GM11168 (cell line): Measurements from ENCODE around the gene DLEC1.

Experiments
- in situ Hi-C: fragments of 300-500 bp; cut with MboI; formaldehyde crosslinking; loops from one replicate; pipeline ENCODE4 v1.12.0; 2022; ENCODE audit warnings: low sequenced_read_pairs; ENCODE audit not compliant: unreplicated experiment

Gene DLEC1

DNA sequence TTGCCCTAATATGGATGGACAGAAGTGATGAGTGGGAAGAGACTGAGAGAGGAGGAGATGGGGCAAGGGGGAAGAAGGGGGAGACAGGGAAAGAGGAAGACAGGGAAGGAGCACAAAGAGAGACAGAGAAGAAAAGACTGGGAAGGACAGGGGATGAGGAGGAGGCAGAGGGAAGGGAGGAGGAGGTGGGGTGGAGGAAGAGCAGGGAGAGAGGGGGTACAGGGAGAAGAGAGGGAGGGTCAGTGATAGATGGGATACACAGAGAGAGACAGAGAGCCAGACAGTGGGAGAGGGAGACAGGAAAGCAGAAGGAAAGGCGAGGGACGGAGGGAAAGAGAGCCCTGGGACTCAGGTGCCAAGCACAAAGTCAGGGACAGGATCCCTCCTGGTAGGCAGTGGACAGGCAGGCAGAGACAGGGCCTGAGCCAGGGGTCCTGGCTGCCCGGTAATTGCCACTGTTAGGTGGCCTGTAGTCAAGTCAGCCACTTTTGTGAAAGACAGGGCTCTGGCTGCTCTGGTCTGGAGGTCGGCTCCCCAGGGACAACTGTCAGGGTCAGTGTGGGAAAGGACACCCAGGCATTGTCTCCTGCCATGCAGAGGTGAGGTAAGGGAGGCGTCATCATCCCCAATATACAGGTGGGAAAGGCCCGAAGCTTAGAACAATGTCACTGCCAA is 38.6 kb upstream of the DLEC1 start:
- in situ Hi-C loops = no loop called here

DNA sequence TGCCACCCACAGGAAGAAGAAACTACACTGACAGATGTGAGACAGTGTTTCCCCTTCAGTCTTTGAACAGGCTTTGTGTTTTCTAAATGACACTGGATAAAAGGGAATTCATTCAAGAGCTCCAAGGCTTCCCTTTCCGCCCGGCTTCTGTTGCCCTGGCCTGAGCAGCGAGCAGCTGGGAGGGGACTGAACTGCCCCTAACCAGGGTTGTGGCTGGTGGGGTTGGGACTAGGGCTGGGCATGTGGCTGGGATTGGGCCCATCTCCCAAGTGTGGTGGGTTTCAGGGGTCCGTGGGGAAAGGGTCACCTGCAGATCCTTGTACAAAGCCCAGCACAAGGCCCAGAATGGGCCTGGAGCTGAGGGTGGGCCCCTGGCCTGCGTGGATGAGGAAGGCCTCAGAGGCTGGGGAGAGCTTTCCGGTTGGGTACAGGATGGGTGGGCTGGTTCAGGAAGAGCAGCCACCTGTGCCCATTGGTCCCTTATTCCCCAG is 38.0 kb upstream of the DLEC1 start:
- in situ Hi-C loops = no loop called here

DNA sequence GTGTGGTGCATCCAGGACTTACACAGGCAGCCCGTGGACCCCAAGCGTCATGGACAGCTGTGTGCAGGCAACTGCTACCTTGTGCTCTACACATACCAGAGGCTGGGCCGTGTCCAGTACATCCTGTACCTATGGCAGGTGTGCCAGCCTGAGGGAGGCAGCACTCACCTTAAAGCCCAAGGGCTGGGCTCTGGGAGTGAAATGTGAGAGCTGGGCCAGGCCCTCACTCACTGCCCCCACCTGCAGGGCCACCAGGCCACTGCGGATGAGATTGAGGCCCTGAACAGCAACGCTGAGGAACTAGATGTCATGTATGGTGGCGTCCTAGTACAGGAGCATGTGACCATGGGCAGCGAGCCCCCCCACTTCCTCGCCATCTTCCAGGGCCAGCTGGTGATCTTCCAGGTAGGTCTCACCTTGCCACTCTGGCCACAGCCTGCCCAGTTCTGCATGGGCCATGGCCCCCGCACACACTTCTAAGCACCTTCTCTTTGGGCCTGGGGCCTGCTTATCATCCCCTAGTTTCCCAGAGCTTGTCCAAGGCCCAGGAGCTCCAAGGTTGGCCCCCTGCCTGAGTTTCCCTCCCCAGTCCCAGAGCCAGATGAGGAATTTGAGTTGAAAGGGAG is 37.4 kb upstream of the DLEC1 start:
- in situ Hi-C loops = no loop called here

DNA sequence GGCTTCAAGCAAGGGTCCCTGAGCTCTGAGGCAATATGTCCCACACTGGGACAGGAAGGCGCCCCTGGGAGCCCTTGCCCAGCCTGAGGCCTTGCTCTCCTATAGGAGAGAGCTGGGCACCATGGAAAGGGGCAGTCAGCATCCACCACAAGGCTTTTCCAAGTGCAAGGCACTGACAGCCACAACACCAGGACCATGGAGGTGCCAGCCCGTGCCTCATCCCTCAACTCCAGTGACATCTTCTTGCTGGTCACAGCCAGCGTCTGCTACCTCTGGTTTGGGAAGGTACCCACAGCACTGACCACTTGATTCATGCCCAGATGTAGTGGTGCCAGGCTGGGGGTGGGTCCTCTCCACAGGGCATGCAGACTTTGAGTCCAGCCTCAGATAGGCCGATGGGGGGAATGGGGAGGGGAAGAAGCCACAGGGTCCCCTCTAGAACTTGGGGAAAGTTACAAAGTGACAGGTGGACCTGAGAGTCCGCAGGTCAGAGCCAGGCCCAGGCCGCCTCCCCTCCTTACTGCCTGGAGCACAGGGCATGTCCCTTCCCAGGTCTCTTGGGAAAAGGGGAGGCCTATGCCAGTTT is 36.6 kb upstream of the DLEC1 start:
- in situ Hi-C loops = no loop called here

DNA sequence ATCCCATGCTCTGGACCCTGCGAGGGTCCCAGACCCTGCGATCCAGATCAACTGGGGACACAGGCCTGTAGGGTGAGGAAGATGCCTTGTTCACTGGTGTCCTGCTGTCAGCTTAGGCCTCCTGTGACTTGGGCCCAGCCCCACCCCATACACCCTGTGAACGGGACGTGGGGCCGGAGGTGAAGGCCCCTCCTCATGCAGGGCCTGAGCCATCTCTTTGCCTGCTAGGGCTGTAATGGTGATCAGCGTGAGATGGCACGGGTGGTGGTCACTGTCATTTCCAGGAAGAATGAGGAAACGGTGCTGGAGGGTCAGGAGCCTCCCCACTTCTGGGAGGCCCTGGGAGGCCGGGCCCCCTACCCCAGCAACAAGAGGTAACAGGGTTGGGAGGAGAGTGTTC is 36.1 kb upstream of the DLEC1 start:
- in situ Hi-C loops = no loop called here

DNA sequence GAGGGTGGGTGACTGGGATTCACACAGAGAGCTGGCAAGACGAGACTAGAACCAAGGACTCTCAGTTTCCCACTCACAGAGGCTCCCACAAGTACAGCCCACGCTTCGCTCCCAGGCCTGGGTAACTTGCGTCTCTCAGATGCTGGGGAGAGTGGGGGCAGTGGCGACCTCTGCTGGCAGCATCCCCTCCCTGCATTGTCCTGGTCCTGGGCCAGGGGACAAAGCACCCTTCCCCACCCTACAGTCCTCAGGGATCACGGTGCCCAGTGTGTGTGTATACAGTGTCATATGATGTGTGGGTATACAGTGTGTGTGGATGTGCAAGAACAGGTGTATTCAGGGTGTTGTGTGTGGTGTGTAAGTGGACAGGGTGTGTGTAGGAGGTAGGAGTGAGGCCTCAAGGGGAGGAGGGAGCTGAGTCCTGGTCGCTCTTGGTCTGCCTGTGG is 35.6 kb upstream of the DLEC1 start:
- in situ Hi-C loops = no loop called here

DNA sequence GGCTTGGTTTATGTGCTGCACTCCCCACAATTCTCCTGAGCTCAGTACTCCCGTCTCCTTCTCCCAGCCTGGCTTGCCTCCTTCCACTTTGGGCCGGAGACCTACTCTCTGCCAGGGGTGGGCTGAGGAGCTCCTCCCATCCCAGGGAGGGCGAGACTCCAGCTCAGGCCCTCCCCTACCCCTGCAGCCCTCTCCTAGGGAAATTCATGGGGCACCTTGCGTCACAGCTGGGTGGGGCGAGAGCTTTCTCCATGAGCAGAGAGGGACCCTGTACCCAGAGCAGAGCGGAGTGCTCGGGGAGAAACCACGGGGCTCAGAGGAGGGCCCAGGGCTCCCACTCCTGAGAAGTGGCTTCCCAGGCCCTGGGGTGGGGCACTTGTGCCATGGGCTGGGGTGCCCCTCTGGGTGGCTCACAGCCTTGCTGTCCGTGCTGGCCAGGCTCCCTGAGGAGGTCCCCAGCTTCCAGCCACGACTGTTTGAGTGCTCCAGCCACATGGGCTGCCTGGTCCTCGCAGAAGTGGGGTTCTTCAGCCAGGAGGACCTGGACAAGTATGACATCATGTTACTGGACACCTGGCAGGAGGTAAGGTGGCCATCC is 35.1 kb upstream of the DLEC1 start:
- in situ Hi-C loops = no loop called here

DNA sequence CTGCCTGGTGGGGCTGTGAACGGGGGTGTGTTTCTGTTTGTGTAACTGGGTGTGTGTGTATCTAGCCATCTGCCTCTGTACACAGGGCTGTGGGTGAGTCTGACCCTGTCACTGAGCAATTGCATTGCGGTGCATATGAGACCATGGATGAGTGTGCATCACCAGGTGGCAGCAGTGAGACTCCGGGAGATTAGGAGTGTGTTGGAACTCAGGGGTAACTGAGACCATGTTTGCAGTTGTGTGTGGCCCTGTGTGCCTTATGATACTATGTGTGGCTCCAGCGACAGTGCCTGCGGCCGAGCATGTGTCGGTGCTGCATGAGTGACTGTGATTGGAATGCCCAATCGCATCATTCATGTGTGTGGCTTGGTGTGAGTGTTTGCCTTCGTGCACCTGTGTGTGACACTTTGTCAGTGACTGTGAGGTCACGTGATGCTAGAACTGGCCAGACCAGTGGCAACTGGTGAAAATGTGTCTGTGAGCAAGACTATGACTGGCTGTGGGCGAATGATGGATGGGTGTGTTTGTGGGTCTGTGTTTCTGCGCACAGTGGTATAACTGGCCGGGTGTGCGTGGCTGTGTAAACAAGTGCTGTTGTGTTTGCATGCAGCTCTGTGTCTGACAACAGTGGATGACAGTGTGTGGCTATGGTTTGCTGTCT is 34.5 kb upstream of the DLEC1 start:
- in situ Hi-C loops = no loop called here

DNA sequence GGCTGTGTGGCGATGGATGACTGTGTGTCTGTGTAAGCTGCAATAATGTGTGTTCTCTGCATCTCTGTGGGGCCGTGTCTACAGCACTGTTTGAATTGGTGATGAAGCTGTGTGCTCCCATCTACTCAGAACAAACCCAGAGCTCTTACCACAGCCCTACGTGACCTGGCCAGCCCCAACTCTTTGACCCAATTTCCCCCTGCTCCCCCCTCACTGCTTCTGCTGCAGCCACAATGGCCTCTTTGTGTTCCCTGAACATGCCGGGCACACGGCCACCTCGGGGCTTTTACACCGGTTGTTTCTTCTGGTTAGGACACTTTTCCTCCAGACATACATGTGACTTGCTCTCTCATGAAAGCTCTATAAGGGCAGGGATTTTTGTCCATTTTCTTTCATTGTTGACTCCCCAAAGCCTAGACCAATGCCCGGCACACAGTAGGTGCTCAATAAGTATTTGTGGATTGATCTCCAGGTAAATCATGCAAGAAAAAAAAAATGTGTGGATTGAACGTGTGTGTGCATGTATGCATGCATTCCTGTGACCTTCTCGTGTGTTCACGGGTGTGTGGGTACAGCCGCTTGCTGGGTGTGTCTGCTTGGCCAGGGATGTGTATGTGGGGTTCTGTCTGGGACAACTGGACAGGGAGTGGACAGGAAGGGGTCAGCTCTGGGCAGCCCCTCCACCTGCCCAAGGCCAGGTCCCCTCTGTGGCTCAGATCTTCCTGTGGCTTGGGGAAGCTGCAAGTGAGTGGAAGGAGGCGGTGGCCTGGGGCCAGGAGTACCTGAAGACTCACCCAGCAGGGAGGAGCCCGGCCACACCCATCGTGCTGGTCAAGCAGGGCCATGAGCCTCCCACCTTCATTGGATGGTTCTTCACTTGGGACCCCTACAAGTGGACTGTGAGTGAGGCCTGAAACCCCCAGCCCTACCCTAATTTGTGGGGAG is 33.7 kb upstream of the DLEC1 start:
- in situ Hi-C loops = no loop called here

DNA sequence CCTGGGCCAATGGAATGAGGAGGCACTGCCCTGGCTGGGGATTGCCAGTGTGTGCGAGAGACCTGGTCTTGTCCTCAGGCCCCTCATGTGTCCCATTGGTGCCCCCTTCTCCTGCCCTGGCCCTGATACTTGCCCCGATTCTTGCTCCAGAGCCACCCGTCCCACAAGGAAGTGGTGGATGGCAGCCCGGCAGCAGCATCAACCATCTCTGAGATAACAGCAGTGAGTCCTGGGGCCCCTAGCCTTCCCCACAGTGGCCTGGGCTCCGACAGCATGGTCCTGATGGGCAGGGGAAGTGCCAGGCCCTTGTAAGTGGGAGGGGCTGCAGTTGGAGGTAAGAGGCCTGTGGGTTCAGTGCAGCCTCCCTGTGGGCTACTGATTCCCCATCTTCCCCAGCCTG is 33.0 kb upstream of the DLEC1 start:
- in situ Hi-C loops = no loop called here

DNA sequence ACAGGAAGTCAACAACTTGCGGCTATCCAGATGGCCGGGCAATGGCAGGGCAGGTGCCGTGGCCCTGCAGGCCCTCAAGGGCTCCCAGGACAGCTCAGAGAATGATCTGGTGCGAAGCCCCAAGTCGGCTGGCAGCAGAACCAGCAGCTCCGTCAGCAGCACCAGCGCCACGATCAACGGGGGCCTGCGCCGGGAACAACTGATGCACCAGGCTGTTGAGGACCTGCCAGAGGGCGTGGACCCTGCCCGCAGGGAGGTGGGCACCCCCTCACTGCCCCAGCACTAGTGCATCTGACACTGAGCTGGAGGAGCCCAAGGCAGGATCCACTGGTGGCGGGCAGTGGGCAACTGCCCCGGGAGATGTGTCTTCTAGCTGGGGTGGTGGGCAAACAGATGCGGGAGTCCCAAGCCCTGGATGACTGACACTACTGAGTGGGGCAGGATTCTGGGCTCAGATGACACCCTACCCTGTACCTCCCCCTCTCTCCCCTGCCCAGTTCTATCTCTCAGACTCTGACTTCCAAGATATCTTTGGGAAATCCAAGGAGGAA is 32.5 kb upstream of the DLEC1 start:
- in situ Hi-C loops = no loop called here

DNA sequence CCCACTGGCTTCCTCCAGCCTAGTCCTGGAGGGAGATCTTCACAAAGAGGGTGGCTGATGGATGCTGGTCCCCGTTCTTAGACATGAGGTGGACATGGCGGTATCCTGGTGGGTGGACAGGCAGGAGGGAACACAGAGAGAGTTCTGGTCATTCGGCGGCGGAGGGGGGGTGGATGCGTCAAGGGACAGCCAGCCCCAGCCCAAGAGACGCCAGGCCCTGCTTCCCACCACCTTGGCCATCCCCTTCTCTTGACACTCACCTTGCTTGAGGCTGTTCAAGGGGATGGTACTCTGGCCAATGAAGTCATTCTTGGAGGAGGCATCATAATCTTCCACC is 31.3 kb upstream of the DLEC1 start:
- in situ Hi-C loops = no loop called here

DNA sequence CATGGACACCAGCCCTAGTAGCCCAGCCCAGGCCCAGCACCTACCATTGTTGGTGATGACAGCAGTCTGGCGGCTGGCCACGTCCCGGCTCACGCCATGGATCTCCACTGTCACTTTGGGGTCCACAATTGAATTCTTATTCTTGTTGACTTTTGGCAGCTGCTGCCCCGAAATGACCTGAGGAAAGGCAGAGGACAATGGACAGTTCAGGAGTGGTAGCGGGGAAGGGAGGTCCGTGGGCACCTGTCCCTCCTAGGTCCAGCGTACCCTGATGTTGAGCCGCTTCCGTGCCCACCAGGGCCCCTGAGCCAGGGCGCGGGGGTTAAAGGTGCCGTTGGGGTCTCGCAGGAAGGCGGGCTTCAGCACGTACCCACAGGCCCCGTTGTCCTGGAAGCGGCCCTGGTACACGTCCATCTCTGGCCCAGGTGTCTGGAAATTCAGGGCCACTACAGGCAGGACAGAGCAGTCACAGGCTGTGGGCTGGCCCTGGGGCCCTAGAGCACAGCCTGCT is 30.8 kb upstream of the DLEC1 start:
- in situ Hi-C loops = no loop called here

DNA sequence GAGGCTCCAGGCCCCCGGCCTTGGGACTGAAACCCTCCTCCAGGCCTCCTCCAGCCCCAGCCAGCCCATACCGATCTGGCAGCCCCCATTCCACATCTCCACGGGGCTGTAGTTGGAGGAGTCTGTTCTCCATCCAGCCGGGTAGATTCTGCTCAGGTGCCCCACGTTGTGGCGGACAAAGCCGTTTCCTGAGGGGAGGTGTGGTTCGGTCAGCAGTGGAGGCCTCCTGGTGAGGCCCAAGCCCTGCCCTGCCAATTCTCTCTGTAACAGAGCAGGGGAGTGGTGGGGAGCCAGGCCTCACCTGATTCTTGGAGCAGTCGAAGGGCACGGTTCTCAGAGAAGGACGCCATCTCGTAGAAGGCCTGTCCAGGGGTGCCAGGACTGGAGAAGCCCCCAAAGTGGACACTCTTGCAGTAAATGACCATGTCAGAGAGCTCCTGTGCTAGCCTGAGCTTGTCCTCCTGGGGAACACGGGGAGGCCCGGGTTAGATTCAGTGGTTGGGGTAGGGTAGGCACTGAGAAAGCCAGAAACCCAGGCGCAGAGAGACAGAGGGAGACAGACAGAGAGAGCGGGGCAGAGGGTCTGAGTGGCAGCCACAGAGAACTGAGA is 29.9 kb upstream of the DLEC1 start:
- in situ Hi-C loops = no loop called here

DNA sequence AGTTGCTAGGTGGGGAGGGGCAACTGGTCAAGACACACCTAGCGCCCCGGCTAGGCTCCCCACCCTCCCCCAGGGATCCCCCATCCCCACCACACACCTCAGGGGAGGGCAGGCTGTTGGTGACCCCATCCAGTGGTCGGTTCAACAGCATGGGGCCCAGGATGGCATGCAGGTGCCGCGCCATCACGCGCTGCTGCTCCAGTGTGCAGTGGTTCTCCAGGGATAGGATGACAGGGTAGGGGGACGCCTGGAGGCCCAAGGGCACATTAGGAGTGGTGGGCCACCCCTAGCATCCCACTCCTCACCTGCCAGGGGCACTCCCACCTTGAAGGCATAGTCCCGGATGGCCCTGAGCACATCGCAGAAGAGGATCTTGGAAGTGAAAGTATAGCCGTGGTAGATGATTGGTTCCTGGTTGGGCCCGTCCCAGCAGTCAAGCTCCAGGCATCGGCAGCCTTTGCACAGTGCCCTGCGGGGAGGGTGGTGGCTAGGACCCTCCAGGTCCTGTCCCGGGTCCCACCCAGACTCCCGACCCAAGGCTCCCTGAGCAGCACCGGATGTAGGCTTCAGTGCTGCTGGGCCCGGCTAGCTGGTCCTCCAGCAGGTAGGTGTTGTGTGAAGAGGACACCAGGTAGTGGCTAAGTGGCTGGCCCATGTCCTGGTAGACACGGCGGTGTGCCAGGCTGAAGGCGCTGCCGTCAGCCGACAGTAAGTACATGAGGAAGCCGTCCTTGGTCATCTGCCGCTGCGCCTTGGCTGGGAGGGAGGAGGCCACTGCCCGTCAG is 29.0 kb upstream of the DLEC1 start:
- in situ Hi-C loops = no loop called here

DNA sequence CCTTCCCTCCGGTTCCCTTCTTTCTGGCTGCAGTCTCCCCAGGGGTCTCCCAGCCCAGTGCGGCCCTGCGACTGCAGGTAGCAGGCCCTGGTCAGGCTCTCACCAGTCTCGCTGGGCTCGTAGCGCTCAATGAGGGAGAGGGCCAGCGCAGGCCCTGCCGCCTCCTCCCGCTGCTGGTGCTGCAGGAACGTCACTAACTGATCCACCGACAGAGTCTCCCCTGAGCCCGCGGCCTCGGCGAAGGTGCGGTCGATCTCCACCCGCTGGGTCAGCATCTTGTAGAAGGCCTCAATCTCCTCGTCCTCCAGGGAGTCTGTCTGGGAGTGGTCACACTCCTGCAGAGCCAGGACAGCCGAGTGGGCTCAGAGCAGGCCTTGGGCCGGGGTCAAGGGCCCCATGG is 27.9 kb upstream of the DLEC1 start:
- in situ Hi-C loops = no loop called here

DNA sequence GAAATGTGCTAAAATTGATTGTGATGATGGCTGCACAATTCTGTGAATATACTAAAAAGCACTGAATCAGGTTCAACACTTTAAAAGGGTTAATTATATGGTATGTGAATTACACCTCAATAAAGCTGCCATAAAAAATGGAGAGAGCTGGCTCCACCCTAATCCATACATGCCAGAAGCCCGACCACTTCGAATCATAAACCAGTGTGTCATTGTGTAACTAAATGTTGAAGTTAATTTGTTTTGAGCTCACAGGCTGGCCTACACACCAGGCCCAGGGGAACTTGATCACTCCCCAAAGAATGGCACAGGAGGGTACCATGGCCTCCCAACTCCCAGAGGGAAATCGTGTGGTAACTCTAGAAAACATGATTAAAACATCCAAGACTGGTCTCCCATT is 23.5 kb upstream of the DLEC1 start:
- in situ Hi-C loops = no loop called here

DNA sequence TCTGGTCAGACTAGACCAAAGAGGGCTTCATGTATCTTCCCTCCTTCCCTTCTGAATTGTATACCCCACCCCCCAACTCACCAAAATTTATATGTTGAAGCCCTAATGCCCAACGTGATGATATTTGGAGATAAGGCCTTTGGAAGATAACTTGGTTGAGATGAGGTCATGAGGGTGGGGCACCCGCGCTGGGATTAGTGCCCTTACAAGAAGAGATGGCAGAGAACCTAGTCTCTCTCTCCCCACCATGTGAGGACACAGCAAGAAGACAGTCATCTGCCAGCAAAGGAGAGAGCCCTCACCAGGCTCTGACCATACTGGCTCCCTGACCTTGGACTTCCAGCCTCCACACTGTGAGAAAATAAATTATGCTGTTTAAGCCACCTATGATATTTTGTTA is 23.0 kb upstream of the DLEC1 start:
- in situ Hi-C loops = no loop called here
